ENCODE data around the gene MYOD1. TPM values are rescaled to one million over a fixed set of nuclear protein-coding genes. Genes with fewer than 3 reads are reported as not detected.
A peak's percentile ranks its signal among the peaks of the same experiment; 100 is the strongest.

MYOD1 gene
- total and polyA plus RNA-seq, 2 of the 4 experiments (the other 2 are of a cell fraction) = not detected

DNA sequence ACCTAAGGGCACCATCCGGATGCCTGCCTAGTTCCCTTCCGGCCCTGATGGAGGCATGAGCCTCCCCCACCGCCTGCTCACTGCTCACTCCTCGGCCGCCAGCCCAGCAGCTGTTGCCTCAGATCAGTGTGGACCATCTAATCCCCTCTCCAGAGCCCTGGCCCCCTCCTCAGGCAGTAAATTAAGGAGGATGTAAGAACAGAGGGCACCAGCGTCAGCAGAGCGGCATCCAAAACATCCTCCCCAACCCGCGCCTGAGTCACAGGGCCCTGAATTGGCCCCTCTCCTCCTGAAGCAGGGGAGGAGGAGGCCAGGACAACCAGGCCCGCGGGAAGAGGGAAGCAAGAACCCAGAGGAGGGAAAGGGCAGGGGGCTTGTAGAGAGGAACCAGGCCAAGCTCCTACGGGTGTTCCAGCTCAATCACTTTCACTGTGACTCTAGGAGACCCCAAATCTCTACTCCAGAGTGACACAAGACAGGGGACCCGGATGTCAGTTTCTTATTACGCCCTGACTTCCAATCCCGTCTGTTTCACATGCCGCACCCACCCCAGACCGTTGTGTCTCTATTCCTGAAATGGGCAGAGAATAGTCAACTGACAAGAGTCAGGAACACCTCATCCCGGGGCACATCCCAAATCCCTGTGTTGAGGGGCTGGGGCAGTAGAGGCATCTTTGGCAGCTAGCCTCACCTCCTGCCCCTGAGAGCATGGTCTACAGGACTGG is 31.3 kb upstream of the MYOD1 start:
- Histone ChIP-seq H4K5ac (ENCODE audit: low read depth, low read length) (no peak overlapping the region), H2BK15ac (ENCODE audit: low read depth, low read length) (no peak overlapping the region), H2AFZ (replicated peaks; ENCODE audit: low read length, poor library complexity) (peak overlapping the region; percentile 62), H3K9me3 (ENCODE audit: control insufficient read depth, insufficient read depth, low read length) (no peaks in the 10 kb centered on the region), H3K27ac (ENCODE audit: insufficient read depth, low read length) (no peak overlapping the region), H3K56ac (ENCODE audit: extremely low read depth, insufficient read depth, low read length) (no peak overlapping the region), H3K36me3 (ENCODE audit: control insufficient read depth, insufficient read depth, low read length) (no peaks in the 10 kb centered on the region), H3K9me1 (ENCODE audit: insufficient read depth, low read length) (no peaks in the 10 kb centered on the region), H3K18ac (ENCODE audit: low read depth, low read length) (no peak overlapping the region), H2BK120ac (ENCODE audit: low read depth, low read length) (no peak overlapping the region), H4K91ac (ENCODE audit: insufficient read depth, low read depth, low read length) (no peak overlapping the region), H3K4ac (ENCODE audit: low read depth, low read length) (no peak overlapping the region), H4K8ac (ENCODE audit: low read depth in 2 of 2, low read length in 2 of 2) (no peak overlapping the region), H3K14ac (replicated peaks; ENCODE audit: low read depth, low read length) (no peak overlapping the region), H3K23ac (ENCODE audit: low read depth, low read length) (no peak overlapping the region), H2BK5ac (ENCODE audit: low read depth, low read length, poor library complexity, severe bottlenecking) (no peak overlapping the region), H2AK9ac (replicated peaks; ENCODE audit: low read depth, low read length, poor library complexity) (no peak overlapping the region), H3K79me1 (ENCODE audit: low read depth in 1 of 2, low read length in 2 of 2) (no peaks in the 10 kb centered on the region), H2AK5ac (ENCODE audit: low read depth, low read length) (no peak overlapping the region), H3K27me3 (ENCODE audit: control insufficient read depth, insufficient read depth, low read length) (peaks cover 13% of the 10 kb centered on the region; the same call in 1 of the 2 replicates), H3K4me2 (ENCODE audit: low read depth, low read length) (no peak overlapping the region), H3K9ac (ENCODE audit: low read depth, low read length) (no peak overlapping the region), H3K4me1 (ENCODE audit: control insufficient read depth, insufficient read depth, low read length) (no peaks in the 10 kb centered on the region), H4K20me1 (ENCODE audit: insufficient read depth, low read length) (no peaks in the 10 kb centered on the region), H3K4me3 (ENCODE audit: insufficient read depth, low read depth, low read length) (no peak overlapping the region), H2BK20ac (ENCODE audit: low read depth, low read length) (no peak overlapping the region)
- in situ Hi-C loops (cut with MboI; ENCODE audit: low sequenced_read_pairs) = no loop called here
- CTCF ChIA-PET = no interaction called here
- DNase-seq (no peak), ATAC-seq (ENCODE audit: low read depth) (no peak)
- POLR2A ChIA-PET (ENCODE audit: unreplicated experiment) = no interaction called here
- dilution Hi-C loops (cut with HindIII; ENCODE audit: low sequenced_read_pairs, unreplicated experiment) = no loop called here
- BruUV-seq (replicated peaks) = no TSS peak
- WGBS, 2 experiments (ENCODE audit: extremely low coverage in 2 of 2, insufficient read length in 1 of 2) = 100% methylated on average over 1 of the region's 18 CpGs; no CpG with 5 or more reads in 1 of the 2 experiments
- intact Hi-C loops (cut with micrococcal nuclease) = no loop called here
- no peak for TF ChIP-seq NFE2L2 (IDR thresholded peaks at IDR 0.05; ENCODE audit: low read depth, low read length)
- no peak for TF ChIP-seq CEBPB (IDR thresholded peaks at IDR 0.05; ENCODE audit: low read depth, low read length)
- TF ChIP-seq, protein P1, sequence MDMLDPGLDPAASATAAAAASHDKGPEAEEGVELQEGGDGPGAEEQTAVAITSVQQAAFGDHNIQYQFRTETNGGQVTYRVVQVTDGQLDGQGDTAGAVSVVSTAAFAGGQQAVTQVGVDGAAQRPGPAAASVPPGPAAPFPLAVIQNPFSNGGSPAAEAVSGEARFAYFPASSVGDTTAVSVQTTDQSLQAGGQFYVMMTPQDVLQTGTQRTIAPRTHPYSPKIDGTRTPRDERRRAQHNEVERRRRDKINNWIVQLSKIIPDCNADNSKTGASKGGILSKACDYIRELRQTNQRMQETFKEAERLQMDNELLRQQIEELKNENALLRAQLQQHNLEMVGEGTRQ (IDR thresholded peaks at IDR 0.05; ENCODE audit: low read depth, low read length) = no peak
- TF ChIP-seq BHLHE40 (IDR thresholded peaks at IDR 0.05; ENCODE audit: low read depth, low read length) = no peak
- TF ChIP-seq RCOR1 (IDR thresholded peaks at IDR 0.05; ENCODE audit: insufficient replicate concordance, low read length) = no peak
- no peak for TF ChIP-seq CHD1 (IDR thresholded peaks at IDR 0.05; ENCODE audit: low read depth, low read length)
- no peak for TF ChIP-seq RAD21 (IDR thresholded peaks at IDR 0.05; ENCODE audit: low read length)
- no peak for TF ChIP-seq POLR2A (IDR thresholded peaks at IDR 0.05; ENCODE audit: low read depth, low read length)
- no peak for TF ChIP-seq MAZ (IDR thresholded peaks at IDR 0.05; ENCODE audit: borderline replicate concordance, low read depth, low read length)
- TF ChIP-seq SMC3 (IDR thresholded peaks at IDR 0.05; ENCODE audit: low read depth, low read length) = no peak
